ENCODE measurements around the gene THPO. TPM values are rescaled to one million over a fixed set of nuclear protein-coding genes. Genes with fewer than 3 reads are reported as not detected.

The THPO gene
- not detected in 2 replicates for total RNA-seq
- polyA plus RNA-seq = 0.08 and 0.10 TPM in 2 replicates
- polyA plus RNA-seq (2011; cell fraction: cytosol; rRNA removed) = 0.04 TPM in 1 of 2 replicates, not detected in the other
- 0.13 and 0.17 TPM in 2 replicates for polyA plus RNA-seq (2011; cell fraction: nucleus; rRNA removed)
- polyA plus RNA-seq (2012) = 0.22 TPM in 1 of 2 replicates, not detected in the other
- not detected in 2 replicates for polyA minus RNA-seq
- polyA minus RNA-seq (2011; cell fraction: cytosol; rRNA and poly(A)+ RNA removed) = not detected
- not detected in 2 replicates for polyA minus RNA-seq (2011; cell fraction: nucleus; rRNA and poly(A)+ RNA removed)
- not detected for Bru-seq, nascent RNA
- not detected for BruChase-seq, experiment 1, labeled RNA remaining after a 6-hour chase
- not detected for BruChase-seq, experiment 2, labeled RNA remaining after a 2-hour chase
- long read RNA-seq = 0 reads

- peaks cover 44 to 53% of the 10 kb centered on the region in 2 experiments for H3K27me3 ChIP-seq (ENCODE audit: control insufficient read depth in 2 of 2, insufficient read depth in 2 of 2, low read length in 2 of 2)
- H3K9me1 ChIP-seq (replicated peaks; ENCODE audit: control insufficient read depth, extremely low read depth, insufficient read depth, low read length) = no peaks in the 10 kb centered on the region
- no peak within 1 kb of the TSS for H2AFZ ChIP-seq (ENCODE audit: low read depth, low read length)
- no peak within 1 kb of the TSS for H3K4me2 ChIP-seq (ENCODE audit: insufficient read depth, low read length)
- no peaks in the 10 kb centered on the region for H4K20me1 ChIP-seq (replicated peaks; ENCODE audit: control insufficient read depth, extremely low read depth, insufficient read depth, low read length)
- no peak within 1 kb of the TSS for H3K4me3 ChIP-seq (replicated peaks in 1 of 3; ENCODE audit: insufficient read depth in 1 of 3, low read depth in 1 of 3, low read length in 3 of 3)
- no peaks in the 10 kb centered on the region for H3K36me3 ChIP-seq (ENCODE audit: control insufficient read depth in 2 of 2, extremely low read depth in 1 of 2, insufficient read depth in 2 of 2, low read length in 2 of 2)
- no peaks in the 10 kb centered on the region for H3K79me2 ChIP-seq (ENCODE audit: control insufficient read depth, insufficient read depth, low read length)
- DNase-seq (ENCODE audit: low read depth, low spot score) (no peak), FAIRE-seq (no peak)
- ChIA-PET POLR2A (no interaction called here), CTCF (interaction anchor here (0.9 to 1.6 kb wide), 3 partner anchors 13 to 89 kb away, joined by 3 read pairs; no protein-coding TSS in a partner anchor)
- H3K27ac ChIP-seq (ENCODE audit: insufficient read depth, low read depth, low read length) = no peak within 1 kb of the TSS
- dilution Hi-C loops (cut with MboI; ENCODE audit: extremely low pct_ligation_motif_present, low sequenced_read_pairs) (no loop called here), intact Hi-C loops (cut with micrococcal nuclease) (loop anchor here (10.0 kb wide), 1 partner anchor 397 kb away; no protein-coding TSS in a partner anchor)
- H3K4me1 ChIP-seq (ENCODE audit: control insufficient read depth, extremely low read depth, insufficient read depth, low read length) = peaks cover 10% of the 10 kb centered on the region
- TF ChIP-seq GATA2 (IDR thresholded peaks at IDR 0.05; ENCODE audit: insufficient read depth, insufficient read length, low read depth, low read length) = no peak
- no peak for TF ChIP-seq FOS (IDR thresholded peaks at IDR 0.05; ENCODE audit: borderline replicate concordance, insufficient read depth, low read length)
- no peak for TF ChIP-seq POLR2A (IDR thresholded peaks at IDR 0.05; ENCODE audit: low read depth, low read length)
- TF ChIP-seq, protein P1, sequence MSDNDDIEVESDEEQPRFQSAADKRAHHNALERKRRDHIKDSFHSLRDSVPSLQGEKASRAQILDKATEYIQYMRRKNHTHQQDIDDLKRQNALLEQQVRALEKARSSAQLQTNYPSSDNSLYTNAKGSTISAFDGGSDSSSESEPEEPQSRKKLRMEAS (IDR thresholded peaks at IDR 0.05; ENCODE audit: insufficient read depth, insufficient read length) = no peak
- TF ChIP-seq JUN (IDR thresholded peaks at IDR 0.05; ENCODE audit: borderline replicate concordance, insufficient read depth, insufficient read length, low read depth) = no peak
- TF ChIP-seq POLR2AphosphoS5 (IDR thresholded peaks at IDR 0.05; ENCODE audit: insufficient read depth, low read depth, low read length) = no peak
- no peak for TF ChIP-seq MYC (IDR thresholded peaks at IDR 0.05; ENCODE audit: low read depth, low read length)
- no peak for TF ChIP-seq EZH2 (IDR thresholded peaks at IDR 0.05; ENCODE audit: borderline replicate concordance, low read depth, low read length, severe bottlenecking)
- TF ChIP-seq, protein P2, sequence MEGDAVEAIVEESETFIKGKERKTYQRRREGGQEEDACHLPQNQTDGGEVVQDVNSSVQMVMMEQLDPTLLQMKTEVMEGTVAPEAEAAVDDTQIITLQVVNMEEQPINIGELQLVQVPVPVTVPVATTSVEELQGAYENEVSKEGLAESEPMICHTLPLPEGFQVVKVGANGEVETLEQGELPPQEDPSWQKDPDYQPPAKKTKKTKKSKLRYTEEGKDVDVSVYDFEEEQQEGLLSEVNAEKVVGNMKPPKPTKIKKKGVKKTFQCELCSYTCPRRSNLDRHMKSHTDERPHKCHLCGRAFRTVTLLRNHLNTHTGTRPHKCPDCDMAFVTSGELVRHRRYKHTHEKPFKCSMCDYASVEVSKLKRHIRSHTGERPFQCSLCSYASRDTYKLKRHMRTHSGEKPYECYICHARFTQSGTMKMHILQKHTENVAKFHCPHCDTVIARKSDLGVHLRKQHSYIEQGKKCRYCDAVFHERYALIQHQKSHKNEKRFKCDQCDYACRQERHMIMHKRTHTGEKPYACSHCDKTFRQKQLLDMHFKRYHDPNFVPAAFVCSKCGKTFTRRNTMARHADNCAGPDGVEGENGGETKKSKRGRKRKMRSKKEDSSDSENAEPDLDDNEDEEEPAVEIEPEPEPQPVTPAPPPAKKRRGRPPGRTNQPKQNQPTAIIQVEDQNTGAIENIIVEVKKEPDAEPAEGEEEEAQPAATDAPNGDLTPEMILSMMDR (IDR thresholded peaks at IDR 0.05; ENCODE audit: extremely low read depth in 1 of 2, insufficient read depth in 1 of 2, low read depth in 1 of 2, low read length in 2 of 2) = no peak
- no peaks in the 10 kb centered on the region for H3K9me3 ChIP-seq (replicated peaks; ENCODE audit: control insufficient read depth, insufficient read depth, low read length)
- no TSS peak for BruUV-seq (replicated peaks)
- no peak within 1 kb of the TSS for H3K9ac ChIP-seq (replicated peaks; ENCODE audit: extremely low read depth, insufficient read depth, low read length)
Measured at GRCh38 chr3:184377882-184378445, at the start of gene THPO. TSS of gene THPO (minus strand) at chr3:184378207. CDS start at chr3:184376259, 1,948 bp downstream.

Measured in endothelial cell of umbilical vein (primary cell).